ENCODE results near the gene LRGUK.

LRGUK gene

DNA sequence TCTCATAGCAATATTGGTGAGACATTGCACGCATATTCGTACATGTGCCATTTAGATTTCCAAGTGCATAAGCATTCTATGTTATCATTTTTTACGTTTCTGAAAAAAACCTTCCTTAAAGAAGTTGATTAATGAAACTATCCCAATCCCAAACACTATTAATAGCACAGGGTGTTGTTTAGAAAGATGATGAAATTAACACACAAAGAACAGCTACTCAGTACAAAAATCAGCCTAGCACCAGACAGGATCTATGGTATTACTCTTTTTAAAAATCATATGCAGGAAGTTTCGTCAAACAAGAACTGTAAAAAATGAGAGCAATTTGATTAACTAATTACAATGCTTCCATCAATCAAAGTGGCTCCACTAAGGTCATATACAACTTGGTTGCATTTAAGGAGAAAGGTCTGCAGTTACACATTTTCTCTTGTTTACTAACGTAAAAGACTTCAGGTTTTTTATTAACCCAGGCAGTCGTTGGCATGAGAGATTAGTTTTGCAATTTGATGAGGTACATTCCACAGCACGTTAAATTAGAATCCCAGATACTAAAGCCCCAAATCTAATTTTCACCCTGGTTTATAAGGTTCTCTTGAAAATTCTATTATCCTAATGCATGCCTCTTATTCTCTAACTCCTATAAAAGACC is 151.5 kb downstream of the LRGUK start:
- no peak overlapping the region for H3K4me3 ChIP-seq (ENCODE audit: low read length, poor library complexity, severe bottlenecking)
- TF ChIP-seq, protein P1, sequence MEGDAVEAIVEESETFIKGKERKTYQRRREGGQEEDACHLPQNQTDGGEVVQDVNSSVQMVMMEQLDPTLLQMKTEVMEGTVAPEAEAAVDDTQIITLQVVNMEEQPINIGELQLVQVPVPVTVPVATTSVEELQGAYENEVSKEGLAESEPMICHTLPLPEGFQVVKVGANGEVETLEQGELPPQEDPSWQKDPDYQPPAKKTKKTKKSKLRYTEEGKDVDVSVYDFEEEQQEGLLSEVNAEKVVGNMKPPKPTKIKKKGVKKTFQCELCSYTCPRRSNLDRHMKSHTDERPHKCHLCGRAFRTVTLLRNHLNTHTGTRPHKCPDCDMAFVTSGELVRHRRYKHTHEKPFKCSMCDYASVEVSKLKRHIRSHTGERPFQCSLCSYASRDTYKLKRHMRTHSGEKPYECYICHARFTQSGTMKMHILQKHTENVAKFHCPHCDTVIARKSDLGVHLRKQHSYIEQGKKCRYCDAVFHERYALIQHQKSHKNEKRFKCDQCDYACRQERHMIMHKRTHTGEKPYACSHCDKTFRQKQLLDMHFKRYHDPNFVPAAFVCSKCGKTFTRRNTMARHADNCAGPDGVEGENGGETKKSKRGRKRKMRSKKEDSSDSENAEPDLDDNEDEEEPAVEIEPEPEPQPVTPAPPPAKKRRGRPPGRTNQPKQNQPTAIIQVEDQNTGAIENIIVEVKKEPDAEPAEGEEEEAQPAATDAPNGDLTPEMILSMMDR (conservative IDR thresholded peaks at IDR 0.05; ENCODE audit: low read length) = no peak
- TF ChIP-seq EZH2phosphoT487 (IDR thresholded peaks at IDR 0.05; ENCODE audit: borderline replicate concordance) = no peak
- no peaks in the 10 kb centered on the region for H3K4me1 ChIP-seq (ENCODE audit: insufficient read depth, low read length, poor library complexity, severe bottlenecking)
- no peaks in the 10 kb centered on the region for H4K20me1 ChIP-seq (ENCODE audit: insufficient read depth, low read length, poor library complexity, severe bottlenecking)
- H3K9me3 ChIP-seq (ENCODE audit: insufficient read depth, low read depth, low read length) = no peaks in the 10 kb centered on the region
- no peak overlapping the region for H2AFZ ChIP-seq (ENCODE audit: low read length)
- H3K4me2 ChIP-seq (ENCODE audit: low read depth, low read length, poor library complexity, severe bottlenecking) = no peak overlapping the region
- H3K27me3 ChIP-seq (ENCODE audit: insufficient read depth, low read length, poor library complexity, severe bottlenecking) = no peaks in the 10 kb centered on the region
- H3K9me2 ChIP-seq (replicated peaks; ENCODE audit: low read depth, low read length) = no peaks in the 10 kb centered on the region
- no peaks in the 10 kb centered on the region for H3F3A ChIP-seq (ENCODE audit: low read depth)
- no peaks in the 10 kb centered on the region for H3K36me3 ChIP-seq (ENCODE audit: insufficient read depth, low read length)
- H3K9ac ChIP-seq (ENCODE audit: low read depth, low read length, poor library complexity, severe bottlenecking) = no peak overlapping the region
- H3K79me2 ChIP-seq (ENCODE audit: insufficient read depth, low read length) = no peaks in the 10 kb centered on the region

DNA sequence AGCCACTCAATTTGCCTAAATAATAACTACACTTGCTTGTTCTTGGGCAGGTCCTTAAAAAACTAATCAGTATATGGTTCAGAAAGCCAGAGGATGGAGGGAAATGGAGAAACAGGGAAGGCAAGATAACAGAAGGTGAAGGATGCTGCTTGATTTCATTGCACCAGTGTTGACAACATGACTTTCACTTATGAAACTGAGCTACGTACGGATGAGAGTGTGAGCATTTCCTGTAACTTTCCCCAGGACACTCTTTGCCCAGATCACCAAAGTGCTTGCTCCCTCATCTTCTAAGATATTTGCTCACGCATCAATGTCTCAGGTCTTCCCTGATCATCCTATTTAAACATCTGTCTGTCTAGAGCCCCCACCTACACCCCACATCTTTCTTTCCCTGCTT is 152.2 kb downstream of the LRGUK start:
- no peak overlapping the region for H3K4me3 ChIP-seq (ENCODE audit: low read length, poor library complexity, severe bottlenecking)
- no peaks in the 10 kb centered on the region for H3F3A ChIP-seq (ENCODE audit: low read depth)
- TF ChIP-seq EZH2phosphoT487 (IDR thresholded peaks at IDR 0.05; ENCODE audit: borderline replicate concordance) = no peak
- TF ChIP-seq, protein P1 (conservative IDR thresholded peaks at IDR 0.05; ENCODE audit: low read length) = no peak
- H3K79me2 ChIP-seq (ENCODE audit: insufficient read depth, low read length) = no peaks in the 10 kb centered on the region
- no peaks in the 10 kb centered on the region for H3K27me3 ChIP-seq (ENCODE audit: insufficient read depth, low read length, poor library complexity, severe bottlenecking)
- no peaks in the 10 kb centered on the region for H3K36me3 ChIP-seq (ENCODE audit: insufficient read depth, low read length)
- H3K9ac ChIP-seq (ENCODE audit: low read depth, low read length, poor library complexity, severe bottlenecking) = no peak overlapping the region
- no peak overlapping the region for H3K4me2 ChIP-seq (ENCODE audit: low read depth, low read length, poor library complexity, severe bottlenecking)
- no peaks in the 10 kb centered on the region for H3K9me3 ChIP-seq (ENCODE audit: insufficient read depth, low read depth, low read length)
- no peaks in the 10 kb centered on the region for H4K20me1 ChIP-seq (ENCODE audit: insufficient read depth, low read length, poor library complexity, severe bottlenecking)
- no peak overlapping the region for H2AFZ ChIP-seq (ENCODE audit: low read length)
- H3K4me1 ChIP-seq (ENCODE audit: insufficient read depth, low read length, poor library complexity, severe bottlenecking) = no peaks in the 10 kb centered on the region
- no peaks in the 10 kb centered on the region for H3K9me2 ChIP-seq (replicated peaks; ENCODE audit: low read depth, low read length)

DNA sequence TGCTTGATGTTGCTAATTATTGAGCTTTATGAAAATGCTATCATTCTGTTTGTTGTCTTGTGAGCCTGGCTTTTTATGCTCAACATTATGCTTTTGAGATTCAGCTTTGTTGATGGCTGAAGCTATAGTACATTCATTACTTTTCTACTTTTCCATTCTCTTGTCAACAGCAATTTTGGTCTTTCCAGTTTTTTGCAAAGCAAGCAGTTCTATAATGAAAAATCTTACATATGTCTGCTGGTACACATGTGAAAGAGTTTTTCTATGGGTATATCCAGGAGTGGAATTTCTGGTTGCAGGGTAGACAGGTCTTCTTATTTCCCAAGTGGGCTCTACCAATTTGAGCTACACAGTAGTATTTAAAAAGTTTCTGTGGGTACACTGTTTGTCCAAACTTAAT is 152.8 kb downstream of the LRGUK start:
- Histone ChIP-seq H3K36me3 (ENCODE audit: insufficient read depth, low read length) (no peaks in the 10 kb centered on the region), H3F3A (ENCODE audit: low read depth) (no peaks in the 10 kb centered on the region), H3K4me2 (ENCODE audit: low read depth, low read length, poor library complexity, severe bottlenecking) (no peak overlapping the region), H3K79me2 (ENCODE audit: insufficient read depth, low read length) (no peaks in the 10 kb centered on the region), H4K20me1 (ENCODE audit: insufficient read depth, low read length, poor library complexity, severe bottlenecking) (no peaks in the 10 kb centered on the region), H3K4me1 (ENCODE audit: insufficient read depth, low read length, poor library complexity, severe bottlenecking) (no peaks in the 10 kb centered on the region), H3K9me2 (replicated peaks; ENCODE audit: low read depth, low read length) (no peaks in the 10 kb centered on the region), H3K9me3 (ENCODE audit: insufficient read depth, low read depth, low read length) (no peaks in the 10 kb centered on the region), H3K27me3 (ENCODE audit: insufficient read depth, low read length, poor library complexity, severe bottlenecking) (no peaks in the 10 kb centered on the region), H3K9ac (ENCODE audit: low read depth, low read length, poor library complexity, severe bottlenecking) (no peak overlapping the region), H3K4me3 (ENCODE audit: low read length, poor library complexity, severe bottlenecking) (no peak overlapping the region), H2AFZ (ENCODE audit: low read length) (no peak overlapping the region)
- TF ChIP-seq, protein P1 (conservative IDR thresholded peaks at IDR 0.05; ENCODE audit: low read length) = no peak
- no peak for TF ChIP-seq EZH2phosphoT487 (IDR thresholded peaks at IDR 0.05; ENCODE audit: borderline replicate concordance)
